ENCODE data around the gene SLX4IP.

- TF ChIP-seq CTCF (IDR thresholded peaks at IDR 0.05; ENCODE audit: insufficient read depth, low read length), result no peak
- no peak for TF ChIP-seq REST (IDR thresholded peaks at IDR 0.05; ENCODE audit: insufficient replicate concordance, low read depth)
Measured at GRCh38 chr20:10511170-10511508, 76.0 kb downstream of the SLX4IP start.
